ENCODE data around the gene SLC39A13. TPM values are rescaled to one million over a fixed set of nuclear protein-coding genes. Genes with fewer than 3 reads are reported as not detected.

Gene SLC39A13
- 7.2 and 15.3 TPM in 2 replicates for total RNA-seq (2016; rRNA removed; fragmentation: Illumina TruSeq; extraction: Trizol)
- total RNA-seq (2016; cell fraction: cytosol; rRNA removed; fragmentation: Illumina TruSeq; extraction: Trizol; ENCODE audit: low read depth): 5.8 and 6.7 TPM in 2 replicates
- 5.9 and 15.1 TPM in 2 replicates for total RNA-seq (2016; cell fraction: insoluble cytoplasmic fraction; rRNA removed; fragmentation: Illumina TruSeq; extraction: Trizol)
- 12.4 and 12.8 TPM in 2 replicates for total RNA-seq (2016; cell fraction: membrane; rRNA removed; fragmentation: Illumina TruSeq; extraction: Trizol)
- total RNA-seq (2016; cell fraction: nucleus; rRNA removed; fragmentation: Illumina TruSeq; extraction: Trizol): 13.7 and 15.1 TPM in 2 replicates
- polyA plus RNA-seq (2011; rRNA removed): 30.5 and 40.7 TPM in 2 replicates
- 23.0 and 34.8 TPM in 2 replicates for polyA plus RNA-seq (2011; cell fraction: cytosol; rRNA removed)
- 143 and 176 TPM in 2 replicates for polyA plus RNA-seq (2011; cell fraction: nucleus; rRNA removed)
- polyA plus RNA-seq (2012): 13.2 and 20.5 TPM in 2 replicates
- polyA plus RNA-seq (2016; cell fraction: cytosol; fragmentation: Illumina TruSeq; extraction: Trizol; ENCODE audit: low read depth): 9.4 and 9.7 TPM in 2 replicates
- polyA plus RNA-seq (2016; cell fraction: insoluble cytoplasmic fraction; fragmentation: Illumina TruSeq; extraction: Trizol; ENCODE audit: low read depth): 6.9 and 7.7 TPM in 2 replicates
- polyA plus RNA-seq (2016; cell fraction: membrane; fragmentation: Illumina TruSeq; extraction: Trizol; ENCODE audit: low read depth): 11.6 and 15.3 TPM in 2 replicates
- 31.2 and 34.6 TPM in 2 replicates for polyA plus RNA-seq (2016; cell fraction: nucleus; fragmentation: Illumina TruSeq; extraction: Trizol; ENCODE audit: insufficient read depth, low read depth)
- polyA minus RNA-seq (2011; rRNA and poly(A)+ RNA removed; ENCODE audit: low replicate concordance): 14.8 and 27.8 TPM in 2 replicates
- 8.2 and 8.5 TPM in 2 replicates for polyA minus RNA-seq (2011; cell fraction: cytosol; rRNA and poly(A)+ RNA removed)
- polyA minus RNA-seq (2011; cell fraction: nucleus; rRNA and poly(A)+ RNA removed): 15.2 and 17.7 TPM in 2 replicates
- percentile 55 among the genes with signal in this experiment for Bru-seq, nascent RNA
- BruChase-seq, experiment 1, labeled RNA remaining after a 6-hour chase: percentile 65 among the genes with signal in this experiment
- percentile 62 among the genes with signal in this experiment for BruChase-seq, experiment 2, labeled RNA remaining after a 2-hour chase
- long read RNA-seq, experiment 1, partial matches to known transcripts: 3 of 17 reads
- long read RNA-seq, experiment 1, other reads (novel, unspliced or antisense): 14 of 17 reads
- long read RNA-seq, experiment 2, partial matches to known transcripts: 16 of 66 reads
- long read RNA-seq, experiment 2, other reads (novel, unspliced or antisense): 48 of 66 reads

GRCh38 chr11:47407746-47408590 is at the start of gene SLC39A13:
Gene SLC39A13, plus strand, starts transcription at chr11:47408590. Its CDS starts 1,505 bp downstream, at chr11:47410095.
- Histone ChIP-seq H3K4me2 (ENCODE audit: low read depth, low read length) (peak within 1 kb of the TSS; percentile 94), H3K9ac (ENCODE audit: insufficient read depth, low read depth, low read length) (peak within 1 kb of the TSS; percentile 80), H3K36me3 (replicated peaks in 1 of 2; ENCODE audit: control insufficient read depth in 1 of 2, insufficient read depth in 2 of 2, low read length in 2 of 2) (peaks cover 0 to 2% of the 10 kb centered on the region in 2 experiments; a peak in 2 of 5 replicates), H3K4me1 (ENCODE audit: insufficient read depth, low read length) (peaks cover 51% of the 10 kb centered on the region), H3K27me3 (ENCODE audit: control insufficient read depth in 1 of 2, insufficient read depth in 2 of 2, low read length in 2 of 2) (no peaks in the 10 kb centered on the region; a peak in 1 of 5 replicates), H3K27ac (ENCODE audit: extremely low read length, insufficient read depth, low read length) (peak within 1 kb of the TSS; percentile 83), H3K79me2 (ENCODE audit: insufficient read depth, low read length) (peaks cover 9% of the 10 kb centered on the region), H4K20me1 (ENCODE audit: insufficient read depth, low read length) (no peaks in the 10 kb centered on the region), H2AFZ (ENCODE audit: low read length) (peak within 1 kb of the TSS; percentile 46), H3K9me3 (ENCODE audit: low read length) (no peaks in the 10 kb centered on the region), H3K4me3 (replicated peaks in 1 of 3; ENCODE audit: insufficient read depth in 1 of 3, low read depth in 2 of 3, low read length in 3 of 3) (peak within 1 kb of the TSS; percentile 68 to 91 (median 79))
- in situ Hi-C loops (cut with HindIII; ENCODE audit: extremely low pct_ligation_motif_present, low pct_unique_long_range_greater_than_20kb) (loop anchor here (5.0 kb wide), 1 partner anchor 36 kb away; no protein-coding TSS in a partner anchor), intact Hi-C loops (cut with micrococcal nuclease; ENCODE audit: unreplicated experiment) (loop anchor here (1.0 to 2.0 kb wide), 2 partner anchors 19 to 34 kb away; partner anchors contain the start of gene PSMC3)
- FAIRE-seq: peak; percentile 28
- DNase-seq (ENCODE audit: low spot score): peak; percentile 86
- WGBS (ENCODE audit: low lambda C conversion rate): 7% methylated on average over 6 of the region's 70 CpGs
- ChIA-PET POLR2A (interaction anchor here (0.6 to 4.9 kb wide), 9 partner anchors 8 to 47 kb away, joined by 3 to 33 read pairs (median 5); partner anchors contain the start of gene PSMC3), CTCF (ENCODE audit: low intra/inter-chr PET ratio, low total read pairs) (interaction anchor here (2.5 kb wide), 1 partner anchor 34 kb away, joined by 35 read pairs; no protein-coding TSS in a partner anchor)
- peak; percentile 92 for ATAC-seq
- no TSS peak for BruUV-seq (replicated peaks)
- TF ChIP-seq SRSF9 (IDR thresholded peaks at IDR 0.05; ENCODE audit: borderline replicate concordance, insufficient read depth, low read depth, low read length, poor library complexity, severe bottlenecking) (no peak), GTF2F1 (IDR thresholded peaks at IDR 0.05; ENCODE audit: low read length) (0 out of 2 replicates have a peak, but pooled peaks have one; percentile 21), ZNF557 (CRISPR knock-in tag; IDR thresholded peaks at IDR 0.05) (no peak), TEF (CRISPR knock-in tag; IDR thresholded peaks at IDR 0.05) (no peak), ZFP1 (CRISPR knock-in tag; IDR thresholded peaks at IDR 0.05) (no peak; the same call in 1 of the 2 replicates), KLF12 (CRISPR knock-in tag; IDR thresholded peaks at IDR 0.05; ENCODE audit: borderline replicate concordance) (peak; percentile 91; the same call in 1 of the 2 replicates), ZNF235 (CRISPR knock-in tag; IDR thresholded peaks at IDR 0.05; ENCODE audit: borderline replicate concordance) (no peak; the same call in 1 of the 2 replicates), SSRP1 (CRISPR knock-in tag; IDR thresholded peaks at IDR 0.05) (no peak), ZNF576 (CRISPR knock-in tag; IDR thresholded peaks at IDR 0.05) (no peak), HOXA7 (CRISPR knock-in tag; IDR thresholded peaks at IDR 0.05) (no peak), ZNF503 (CRISPR knock-in tag; IDR thresholded peaks at IDR 0.05) (peak; percentile 70; the same call in 1 of the 2 replicates), HOXA9 (CRISPR knock-in tag; IDR thresholded peaks at IDR 0.05; ENCODE audit: borderline replicate concordance) (no peak), RCOR2 (CRISPR knock-in tag; IDR thresholded peaks at IDR 0.05) (peak; percentile 58; the same call in 1 of the 2 replicates), ZNF224 (CRISPR knock-in tag; IDR thresholded peaks at IDR 0.05) (no peak), SALL1 (CRISPR knock-in tag; IDR thresholded peaks at IDR 0.05) (peak; percentile 91)
